K562 (cell line): ENCODE data around the gene COL23A1. TPM values are rescaled to one million over a fixed set of nuclear protein-coding genes. Genes with fewer than 3 reads are reported as not detected.

Source experiments
- ATAC-seq: fragments of 200-7000 bp; cut with Tn5 transposase; 3 replicates; pipeline ENCODE4 v1.9.1; 2020; ENCODE audit warnings: moderate library complexity
- BruUV-seq: library from RNA; stranded (reverse); fragments of 400-500 nt; replicated peaks from 2 replicates; lab custom pipeline; 2021; lab: Mats Ljungman, UMichigan
- CTCF ChIA-PET: fragments of 300-600 bp; formaldehyde crosslinking; extraction: SDS; loops from one replicate; lab custom pipeline; 2021; ENCODE audit warnings: low intra/inter-chr PET ratio; lab: Yijun Ruan, JAX
- POLR2A ChIA-PET: fragments of 300-600, 350-650 bp; sonication (Branson Sonifier 250); formaldehyde crosslinking; extraction: SDS; loops from one replicate; lab custom pipeline; 2021; ENCODE audit warnings: antibody characterized with exemption, inconsistent platforms; lab: Yijun Ruan, JAX
- DNase-seq, 4 experiments: peaks; one replicate each; pipeline versions ENCODE4 v3.0.0 to v3.0.0-alpha.2; 2011 to 2018; ENCODE audit warnings: low spot score in 3 of 4, mixed read lengths in 3 of 4; ENCODE audit errors: extremely low read depth in 1 of 4
- FAIRE-seq: peaks from 2 replicates; lab custom pipeline; 2011; peaks lifted over from hg19 to GRCh38; lab: Jason Lieb, UNC
- H2AFZ ChIP-seq: 2 replicates; pipeline ENCODE4 v1.6.0; 2011; ENCODE audit warnings: low read depth, low read length, control low read depth, inconsistent platforms
- H3K27ac ChIP-seq: fragments of 200-600 bp; 3 replicates; pipeline ENCODE4 v1.8.0; 2011; ENCODE audit warnings: low read depth, mild to moderate bottlenecking, control low read depth, inconsistent platforms, low read length, moderate library complexity, mixed read lengths; ENCODE audit errors: extremely low read depth
- H3K27me3 ChIP-seq, 2 experiments: fragments of 300-600 bp in 1 of 2; 2 replicates in 1 of 2; 3 replicates in 1 of 2; pipeline versions ENCODE4 v1.6.0 to v1.8.0; 2011; ENCODE audit warnings: inconsistent platforms in 2 of 2, low read length in 2 of 2, mild to moderate bottlenecking in 1 of 2, mixed read lengths in 1 of 2, moderate library complexity in 1 of 2; ENCODE audit not compliant: control insufficient read depth in 2 of 2, insufficient read depth in 2 of 2
- H3K36me3 ChIP-seq: fragments of 300-600 bp; 3 replicates; pipeline ENCODE4 v1.8.0; 2011; ENCODE audit warnings: mild to moderate bottlenecking, low read length, inconsistent platforms; ENCODE audit not compliant: control insufficient read depth, insufficient read depth
- H3K4me1 ChIP-seq, 2 experiments: fragments of 200-600 bp in 1 of 2; replicated peaks in 1 of 2; 2 replicates in 1 of 2; 3 replicates in 1 of 2; pipeline versions ENCODE4 v1.5.1 to v1.8.0; 2011; ENCODE audit warnings: inconsistent platforms in 2 of 2, low read length in 2 of 2, mild to moderate bottlenecking in 1 of 2, mixed read lengths in 1 of 2, moderate library complexity in 1 of 2; ENCODE audit not compliant: control insufficient read depth in 2 of 2, insufficient read depth in 2 of 2
- H3K4me2 ChIP-seq: 2 replicates; pipeline ENCODE4 v1.6.1; 2011; ENCODE audit warnings: low read length, control low read depth, inconsistent platforms, mixed read lengths; ENCODE audit not compliant: insufficient read depth
- H3K4me3 ChIP-seq: fragments of 200-600 bp; sonication (generic), shearing (Covaris generic); 2 replicates; pipeline ENCODE4 v1.5.1; 2016; ENCODE audit warnings: control low read depth, inconsistent platforms
- H3K79me2 ChIP-seq: fragments of 200-600 bp; 3 replicates; pipeline ENCODE4 v1.8.0; 2011; ENCODE audit warnings: low read length, inconsistent platforms; ENCODE audit not compliant: control insufficient read depth, insufficient read depth
- H3K9ac ChIP-seq, 2 experiments: 2 replicates each; pipeline versions ENCODE4 v1.6.0 to v1.6.1; 2011; ENCODE audit warnings: low read depth in 2 of 2, low read length in 2 of 2, control low read depth in 1 of 2, inconsistent platforms in 1 of 2, mild to moderate bottlenecking in 1 of 2, mixed read lengths in 1 of 2; ENCODE audit not compliant: insufficient read depth in 1 of 2
- H3K9me1 ChIP-seq: one replicate; pipeline ENCODE4 v1.6.0; 2011; ENCODE audit warnings: inconsistent platforms, mild to moderate bottlenecking, low read length, moderate library complexity; ENCODE audit not compliant: control insufficient read depth, insufficient read depth
- H3K9me3 ChIP-seq: replicated peaks from 2 replicates; pipeline ENCODE4 v1.5.1; 2011; ENCODE audit warnings: low read depth, low read length, inconsistent platforms; ENCODE audit not compliant: control insufficient read depth, insufficient read depth
- H4K20me1 ChIP-seq: replicated peaks from 2 replicates; pipeline ENCODE4 v1.6.1; 2011; ENCODE audit warnings: low read length, inconsistent platforms, mixed read lengths; ENCODE audit not compliant: control insufficient read depth, insufficient read depth
- CXXC5 ChIP-seq: fragments of 250-450 bp; sonication (Bioruptor Pico); IDR thresholded peaks from 2 replicates; pipeline ENCODE4 v1.8.0; 2022; ENCODE audit warnings: inconsistent platforms, mild to moderate bottlenecking, moderate library complexity
- HNRNPH1 ChIP-seq: fragments of 200-400 bp; formaldehyde crosslinking; optimal IDR thresholded peaks from 2 replicates; pipeline ENCODE3; 2017; ENCODE audit warnings: low read depth, mild to moderate bottlenecking, low read length, moderate library complexity
- KLF16 ChIP-seq: IDR thresholded peaks from 2 replicates; pipeline ENCODE4 v1.6.1; 2016; ENCODE audit warnings: antibody characterized with exemption
- PHTF2 ChIP-seq: fragments of 250-450 bp; sonication (Bioruptor Pico); IDR thresholded peaks from 2 replicates; pipeline ENCODE4 v1.5.0; 2021; ENCODE audit warnings: mild to moderate bottlenecking
- SMARCA5 ChIP-seq: fragments of 450-650 bp; IDR thresholded peaks from 2 replicates; pipeline ENCODE4 v1.6.1; 2016
- ZNF212 ChIP-seq: fragments of 450-650 bp; formaldehyde crosslinking; IDR thresholded peaks from 2 replicates; pipeline ENCODE4 v1.4.0; 2020; ENCODE audit warnings: mild to moderate bottlenecking
- WGBS: fragments of 100-300 bp; shearing (Covaris generic); methylation state at CpG from one replicate; pipeline ENCODE4 v1.1.6; 2016; ENCODE audit warnings: low coverage, mixed read lengths; ENCODE audit not compliant: insufficient coverage; ENCODE audit errors: missing lambda C conversion rate; 5-methylcytosine and 5-hydroxymethylcytosine counted together
- in situ Hi-C: fragments of 300-500 bp; cut with MboI; formaldehyde crosslinking; loops from 4 replicates; pipeline ENCODE4 v1.15.0; 2018; ENCODE audit warnings: inconsistent platforms, mixed read lengths
- intact Hi-C: fragments of 100-400 bp; cut with micrococcal nuclease; formaldehyde crosslinking; loops from 2 replicates; pipeline ENCODE4 v1.14.2; 2022
- polyA plus RNA-seq, 8 experiments: library from polyadenylated mRNA; depleted of rRNA in 4 of 8; stranded (reverse) in 5 of 8; unstranded in 3 of 8; fragments of >200 nt; fragmentation: Nextera tagmentation in 2 of 8; fragmentation: Illumina TruSeq in 1 of 8; extraction: Ambion mirVana in 2 of 8; extraction: Trizol in 1 of 8; gene quantifications; 2 replicates each; pipeline versions ENCODE4 v1.2.1 to v1.2.3, GENCODE V29; 2011 to 2014; ENCODE audit warnings: inconsistent platforms in 1 of 8, missing spikeins in 1 of 8
- total RNA-seq, 7 experiments: library from RNA; depleted of rRNA in 6 of 7; stranded (reverse); fragments of >200 nt in 6 of 7; fragmentation: Illumina TruSeq in 2 of 7; extraction: Trizol in 2 of 7; gene quantifications; 2 replicates each; pipeline versions ENCODE4 v1.2.1 to v1.2.3, GENCODE V29; 2011 to 2021; ENCODE audit warnings: low replicate concordance in 1 of 7
- TF ChIP-seq, protein P1 (sequence below): sonication (generic); formaldehyde crosslinking; IDR thresholded peaks from 2 replicates; pipeline ENCODE4 v1.9.0; 2022; ENCODE audit warnings: mild to moderate bottlenecking, missing genetic modification reagents
- TF ChIP-seq, protein P2 (sequence below): sonication (generic); formaldehyde crosslinking; IDR thresholded peaks from 2 replicates; pipeline ENCODE4 v1.8.0; 2022; ENCODE audit warnings: missing genetic modification reagents, mild to moderate bottlenecking, borderline replicate concordance
- TF ChIP-seq, protein P3 (sequence below), 2 experiments: fragments of 250-450 bp in 1 of 2; fragments of 450-650 bp in 1 of 2; sonication (Bioruptor Pico) in 1 of 2; IDR thresholded peaks; 2 replicates each; pipeline versions ENCODE4 v1.6.1 to v1.8.0; 2016 to 2021; ENCODE audit warnings: mild to moderate bottlenecking in 2 of 2, moderate library complexity in 2 of 2, missing compliant biosample characterization in 1 of 2, missing genetic modification characterization in 1 of 2
- TF ChIP-seq, protein P4 (sequence below): sonication (generic); formaldehyde crosslinking; IDR thresholded peaks from 2 replicates; pipeline ENCODE4 v1.8.0; 2022; ENCODE audit warnings: mild to moderate bottlenecking, missing genetic modification reagents

COL23A1 gene
- total and polyA plus RNA-seq, 9 of the 15 experiments (the other 6 are each of a cell fraction or from before 2014, with no cell fraction given) = 0.09 TPM; not detected in 8

DNA sequence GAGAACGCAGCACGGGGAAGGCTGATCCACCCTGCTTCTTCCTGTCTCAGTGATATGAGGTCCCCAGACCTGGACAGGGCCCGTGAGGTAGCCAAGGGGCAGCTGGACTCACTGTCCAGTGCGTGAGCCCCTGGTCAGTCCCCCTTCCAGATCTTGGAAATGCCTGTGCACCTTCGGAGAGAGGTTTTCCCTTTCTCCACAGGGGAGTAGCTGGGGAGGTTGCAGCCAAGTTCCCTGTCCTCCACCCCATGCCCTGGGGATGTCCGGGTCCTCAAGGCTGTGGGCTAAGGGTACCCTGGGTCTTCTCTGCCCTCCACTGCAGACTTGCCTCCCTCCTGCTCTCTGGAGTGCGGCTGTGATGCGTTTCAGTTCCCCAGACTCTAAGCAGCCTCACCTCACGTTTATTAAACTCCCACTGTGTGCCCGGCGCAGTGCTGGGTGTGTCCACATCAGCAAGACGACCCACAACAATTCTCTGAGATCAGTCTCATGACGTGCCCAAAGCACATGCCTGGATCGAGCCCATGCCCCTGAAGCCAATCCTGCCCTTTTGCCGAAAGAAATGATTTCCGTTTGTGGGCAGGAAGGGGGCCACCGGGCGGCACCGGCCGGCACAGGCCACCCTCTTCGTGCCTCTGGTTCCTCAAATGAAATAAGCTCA lies 256.2 kb downstream of the COL23A1 start:
- Histone ChIP-seq H3K4me3 (no peak overlapping the region), H3K4me1 (peaks cover 0 to 7% of the 10 kb centered on the region in 2 experiments; a peak in 2 of 5 replicates), H3K4me2 (no peak overlapping the region), H4K20me1 (peaks cover 4% of the 10 kb centered on the region; the same call in 1 of the 2 replicates), H3K9me3 (no peaks in the 10 kb centered on the region), H3K9me1 (no peaks in the 10 kb centered on the region), H3K36me3 (no peaks in the 10 kb centered on the region), H3K27ac (no peak overlapping the region), H3K27me3 (peaks cover 35 to 93% of the 10 kb centered on the region in 2 experiments), H3K79me2 (no peaks in the 10 kb centered on the region), H2AFZ (no peak overlapping the region), H3K9ac (0 out of 4 replicates have a peak overlapping the region, but pooled peaks of 1 of the 2 experiments have one; percentile 26)
- ATAC-seq (no peak), DNase-seq (no peak), FAIRE-seq (no peak)
- WGBS = 18% methylated on average over 21 of the region's 21 CpGs
- intact Hi-C loops = no loop called here
- TF ChIP-seq HNRNPH1 (no peak), KLF16 (no peak), SMARCA5 (no peak), CXXC5 (CRISPR knock-in tag) (no peak), PHTF2 (CRISPR knock-in tag) (no peak), ZNF212 (CRISPR knock-in tag) (no peak)
- TF ChIP-seq, protein P1, sequence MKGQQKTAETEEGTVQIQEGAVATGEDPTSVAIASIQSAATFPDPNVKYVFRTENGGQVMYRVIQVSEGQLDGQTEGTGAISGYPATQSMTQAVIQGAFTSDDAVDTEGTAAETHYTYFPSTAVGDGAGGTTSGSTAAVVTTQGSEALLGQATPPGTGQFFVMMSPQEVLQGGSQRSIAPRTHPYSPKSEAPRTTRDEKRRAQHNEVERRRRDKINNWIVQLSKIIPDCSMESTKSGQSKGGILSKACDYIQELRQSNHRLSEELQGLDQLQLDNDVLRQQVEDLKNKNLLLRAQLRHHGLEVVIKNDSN (CRISPR knock-in tag) = no peak
- TF ChIP-seq, protein P2, sequence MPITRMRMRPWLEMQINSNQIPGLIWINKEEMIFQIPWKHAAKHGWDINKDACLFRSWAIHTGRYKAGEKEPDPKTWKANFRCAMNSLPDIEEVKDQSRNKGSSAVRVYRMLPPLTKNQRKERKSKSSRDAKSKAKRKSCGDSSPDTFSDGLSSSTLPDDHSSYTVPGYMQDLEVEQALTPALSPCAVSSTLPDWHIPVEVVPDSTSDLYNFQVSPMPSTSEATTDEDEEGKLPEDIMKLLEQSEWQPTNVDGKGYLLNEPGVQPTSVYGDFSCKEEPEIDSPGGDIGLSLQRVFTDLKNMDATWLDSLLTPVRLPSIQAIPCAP (CRISPR knock-in tag) = no peak
- TF ChIP-seq, protein P3, sequence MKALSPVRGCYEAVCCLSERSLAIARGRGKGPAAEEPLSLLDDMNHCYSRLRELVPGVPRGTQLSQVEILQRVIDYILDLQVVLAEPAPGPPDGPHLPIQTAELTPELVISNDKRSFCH (CRISPR knock-in tag; IDR thresholded peaks at IDR 0.05) = no peak
- TF ChIP-seq, protein P3 (tag; IDR thresholded peaks at IDR 0.05) = no peak
- TF ChIP-seq, protein P4, sequence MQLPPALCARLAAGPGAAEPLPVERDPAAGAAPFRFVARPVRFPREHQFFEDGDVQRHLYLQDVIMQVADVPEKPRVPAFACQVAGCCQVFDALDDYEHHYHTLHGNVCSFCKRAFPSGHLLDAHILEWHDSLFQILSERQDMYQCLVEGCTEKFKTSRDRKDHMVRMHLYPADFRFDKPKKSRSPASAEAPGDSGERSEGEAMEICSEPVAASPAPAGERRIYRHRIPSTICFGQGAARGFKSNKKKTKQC (CRISPR knock-in tag) = no peak
- in situ Hi-C loops = no loop called here
- no TSS peak for BruUV-seq
- ChIA-PET CTCF (no interaction called here), POLR2A (no interaction called here)
